ENCODE measurements around the gene NFASC. TPM values are rescaled to one million over a fixed set of nuclear protein-coding genes. Genes with fewer than 3 reads are reported as not detected.

NFASC gene
- total and polyA plus RNA-seq, 3 donors from 2014 or later = 9.9 to 13.9 (median 10.2) TPM

- no peak for DNase-seq
- H3K9me3 ChIP-seq = no peaks in the 10 kb centered on the region
- 92% methylated on average over 7 to 12 of the region's 12 CpGs for WGBS, 2 donors
- no peaks in the 10 kb centered on the region for H3K36me3 ChIP-seq (ENCODE audit: low read depth, missing control alignments)
- H3K27ac ChIP-seq = no peak overlapping the region
- TF ChIP-seq POLR2A (IDR thresholded peaks at IDR 0.05) = no peak
- TF ChIP-seq CTCF (IDR thresholded peaks at IDR 0.05) = no peak
- intact Hi-C loops (cut with DNase I; ENCODE audit: low total_unique reads) = no loop called here
- peaks cover 7% of the 10 kb centered on the region for H3K4me1 ChIP-seq
- no peak overlapping the region for H3K4me3 ChIP-seq
- H3K27me3 ChIP-seq = no peaks in the 10 kb centered on the region
Measured at GRCh38 chr1:205071801-205072200, 201.1 kb downstream of the NFASC start.

- Histone ChIP-seq H3K4me3 (no peak overlapping the region), H3K27me3 (no peaks in the 10 kb centered on the region), H3K36me3 (ENCODE audit: low read depth, missing control alignments) (no peaks in the 10 kb centered on the region), H3K4me1 (peaks cover 12% of the 10 kb centered on the region), H3K9me3 (no peaks in the 10 kb centered on the region), H3K27ac (no peak overlapping the region)
- intact Hi-C loops (cut with DNase I; ENCODE audit: low total_unique reads) = no loop called here
- TF ChIP-seq CTCF (IDR thresholded peaks at IDR 0.05) (no peak), POLR2A (IDR thresholded peaks at IDR 0.05) (no peak)
- 90 to 91% methylated on average over 9 of the region's 9 CpGs for WGBS, 2 donors
- no peak for DNase-seq
Measured at GRCh38 chr1:205072286-205072685, 201.6 kb downstream of the NFASC start.

Other genes with a start within 250 kb of the NFASC start
- 10 to 100 TPM; 19.5 to 27.4 TPM for gene LRRN2, start 185.1 kb upstream of the NFASC start, total RNA-seq
- gene LRRN2, start 185.1 kb upstream of the NFASC start, polyA plus RNA-seq (ENCODE audit: insufficient read depth, low read depth, low replicate concordance) = 16.7 TPM
- 10 to 100 TPM; 16.4 to 17.2 TPM for gene CNTN2, start 172.3 kb downstream of the NFASC start, total RNA-seq
- 31.9 TPM for gene CNTN2, start 172.3 kb downstream of the NFASC start, polyA plus RNA-seq (ENCODE audit: insufficient read depth, low read depth, low replicate concordance)
- gene TMEM81, start 213.6 kb downstream of the NFASC start, total RNA-seq = 1 to 10 TPM; 5.7 to 5.9 TPM
- gene TMEM81, start 213.6 kb downstream of the NFASC start, polyA plus RNA-seq (ENCODE audit: insufficient read depth, low read depth, low replicate concordance) = 6.8 TPM

All from testis (tissue), 3 donors.